ENCODE results near the gene NOC2L.
"Not testable (repeated sequence)": the region's sequence is repeated elsewhere in the genome, so short reads cannot be mapped to it uniquely, and the experiment has no call there.

Gene NOC2L

DNA sequence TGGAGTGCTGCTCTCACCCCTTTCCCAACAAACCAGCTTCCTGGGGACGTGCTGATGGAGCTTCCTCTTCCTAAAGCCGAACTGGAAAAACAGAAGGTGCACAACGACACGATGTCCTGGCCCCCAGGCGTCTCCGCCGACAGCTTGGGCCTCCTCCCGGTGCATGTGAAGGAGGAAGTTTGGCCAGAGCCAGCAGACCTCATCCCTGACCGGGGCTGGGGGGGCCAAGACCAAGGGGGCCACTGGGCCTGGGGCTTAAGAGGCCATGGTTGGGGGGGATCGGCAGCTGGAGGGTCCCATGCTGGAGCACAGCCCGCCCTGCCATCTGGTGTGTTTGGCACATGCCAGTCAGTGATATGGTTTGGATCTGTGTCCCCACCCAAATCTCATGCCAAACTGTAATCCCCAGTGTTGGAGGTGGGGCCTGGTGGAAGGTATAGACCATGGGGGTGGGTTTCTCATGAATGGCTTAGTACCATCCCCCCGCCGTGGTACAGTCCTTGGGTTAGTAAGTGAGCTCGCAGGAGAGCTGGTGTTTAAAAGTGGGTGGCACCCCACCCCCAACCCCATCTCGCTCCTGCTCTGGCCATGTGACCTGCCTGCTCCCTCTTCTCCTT is 34.4 kb upstream of the NOC2L start:
- no peak for DNase-seq

DNA sequence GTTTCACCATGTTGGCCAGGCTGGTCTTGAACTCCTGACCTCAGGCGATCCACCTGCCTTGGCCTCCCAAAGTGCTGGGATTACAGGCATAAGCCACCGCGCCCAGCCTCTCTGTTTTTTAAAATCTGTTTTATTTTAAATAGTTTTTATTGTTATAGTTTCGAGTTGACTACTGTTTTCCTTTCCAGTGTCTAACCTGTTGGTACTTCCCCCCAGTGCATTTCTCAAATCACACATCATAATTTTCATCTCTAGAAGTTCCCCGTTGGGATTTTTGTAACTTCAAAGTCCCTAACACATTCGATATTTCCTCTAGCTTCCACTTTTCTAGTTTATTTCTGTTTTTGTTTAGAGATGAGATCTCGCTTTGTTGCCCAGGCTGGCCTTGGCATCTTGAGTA is 33.3 kb upstream of the NOC2L start:
- no peak for DNase-seq

- DNase-seq, result no peak
These were observed 32.8 kb upstream of the NOC2L start for GRCh38 chr1:991895-992294.

DNA sequence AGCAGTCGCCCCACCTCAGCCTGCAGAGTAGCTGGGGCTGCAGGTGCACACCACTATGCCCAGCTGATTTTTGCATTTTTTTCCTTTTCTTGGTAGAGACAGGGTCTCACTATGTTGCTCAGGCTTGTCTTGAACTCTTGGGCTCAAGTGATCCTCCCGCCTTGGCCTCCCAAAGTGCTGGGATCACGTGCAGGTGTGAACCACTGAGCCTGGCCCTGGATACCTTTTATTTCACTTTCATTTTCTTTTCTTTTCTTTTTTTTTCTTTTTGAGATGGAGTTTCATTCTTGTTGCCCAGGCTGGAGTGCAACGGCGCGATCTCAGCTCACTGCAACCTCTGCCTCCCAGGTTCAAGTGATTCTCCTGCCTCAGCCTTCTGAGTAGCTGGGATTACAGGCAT is 32.2 kb upstream of the NOC2L start:
- DNase-seq, result not testable (repeated sequence)

DNA sequence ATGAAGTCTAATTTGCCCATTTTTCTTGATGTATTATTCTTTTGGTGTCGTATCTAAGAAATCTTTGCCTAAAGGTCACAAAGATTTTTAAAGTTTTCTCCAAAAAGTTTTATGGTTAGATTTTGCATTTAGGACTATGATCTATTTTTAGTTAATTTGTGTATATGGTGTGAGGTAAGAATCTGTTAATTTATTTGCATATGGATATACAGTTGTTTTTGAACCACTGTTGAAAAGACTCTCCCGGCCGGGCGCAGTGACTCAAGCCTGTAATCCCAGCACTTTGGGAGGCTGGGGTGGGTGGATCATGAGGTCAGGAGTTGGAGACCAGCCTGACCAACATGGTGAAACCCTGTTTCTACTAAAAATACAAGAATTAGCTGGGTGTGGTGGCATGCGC is 29.0 kb upstream of the NOC2L start:
- not testable (repeated sequence) for DNase-seq

GRCh38 chr1:985126-985525 is 26.1 kb upstream of the NOC2L start:
- no peak for DNase-seq

GRCh38 chr1:984476-984814 is 25.4 kb upstream of the NOC2L start:
- no peak for DNase-seq

DNA sequence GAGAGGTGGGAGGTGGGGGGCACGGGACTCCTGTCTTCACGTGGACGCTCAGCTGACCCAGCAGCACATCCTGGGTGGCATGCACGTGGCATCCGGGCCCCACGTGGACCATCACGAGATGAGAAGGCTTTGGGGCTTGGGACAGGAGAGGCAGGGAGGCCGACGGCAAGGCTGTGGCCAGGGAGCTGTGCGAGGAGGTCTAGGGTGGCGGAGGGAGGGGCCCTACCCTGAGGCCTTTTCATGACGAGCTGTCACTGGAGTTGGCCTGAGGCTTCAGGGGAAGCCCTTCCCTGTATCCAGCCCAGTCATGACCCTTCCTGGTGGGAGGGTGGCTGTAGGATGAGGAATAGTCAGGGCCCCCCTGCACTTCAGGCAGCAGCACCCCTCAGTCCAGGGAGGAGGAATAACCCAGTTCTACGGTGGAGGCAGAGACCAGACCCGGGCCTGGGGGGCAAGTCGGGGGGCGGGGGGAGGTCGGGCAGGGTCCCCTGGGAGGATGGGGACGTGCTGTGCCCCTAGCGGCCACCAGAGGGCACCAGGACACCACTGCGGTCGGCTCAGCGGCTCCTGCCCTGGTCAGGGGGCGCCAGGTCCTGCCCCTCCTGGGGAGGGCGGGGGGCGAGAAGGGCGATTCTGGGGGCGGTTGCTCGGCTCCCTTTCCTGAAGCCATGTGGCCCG is 24.9 kb upstream of the NOC2L start:
- DNase-seq, result no peak

- DNase-seq, result no peak
These were observed 23.8 kb upstream of the NOC2L start for GRCh38 chr1:982765-983436.

GRCh38 chr1:981955-982558 is 23.0 kb upstream of the NOC2L start, which contains the start of gene PERM1:
Gene PERM1, minus strand, starts transcription at chr1:982093. Its CDS starts 1,064 bp downstream, at chr1:981029.
- DNase-seq, result no peak

DNA sequence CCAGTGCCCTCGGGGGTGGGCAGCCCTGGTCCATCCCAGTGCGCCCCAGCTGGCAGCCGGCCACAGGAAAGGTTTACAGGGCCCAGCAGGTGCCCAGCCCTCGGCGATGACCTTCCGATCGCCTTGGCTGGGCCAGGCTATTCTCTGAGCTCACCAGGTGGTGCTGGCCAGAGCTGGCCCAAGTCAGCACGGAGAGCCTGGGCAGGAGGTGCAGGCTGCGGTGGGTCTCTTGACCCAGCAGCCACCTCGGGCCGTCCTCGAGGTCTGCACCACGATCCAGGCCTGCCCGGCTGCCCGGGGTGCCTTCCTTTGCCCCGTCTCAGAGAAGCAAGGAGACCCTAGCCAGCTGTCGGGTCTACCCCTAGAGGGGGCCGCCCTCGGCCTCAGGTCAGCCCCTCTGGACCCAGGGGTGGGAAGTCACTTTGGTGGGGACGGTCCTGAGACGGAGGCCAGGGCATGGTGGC is 22.5 kb upstream of the NOC2L start:
- DNase-seq, result no peak

DNA sequence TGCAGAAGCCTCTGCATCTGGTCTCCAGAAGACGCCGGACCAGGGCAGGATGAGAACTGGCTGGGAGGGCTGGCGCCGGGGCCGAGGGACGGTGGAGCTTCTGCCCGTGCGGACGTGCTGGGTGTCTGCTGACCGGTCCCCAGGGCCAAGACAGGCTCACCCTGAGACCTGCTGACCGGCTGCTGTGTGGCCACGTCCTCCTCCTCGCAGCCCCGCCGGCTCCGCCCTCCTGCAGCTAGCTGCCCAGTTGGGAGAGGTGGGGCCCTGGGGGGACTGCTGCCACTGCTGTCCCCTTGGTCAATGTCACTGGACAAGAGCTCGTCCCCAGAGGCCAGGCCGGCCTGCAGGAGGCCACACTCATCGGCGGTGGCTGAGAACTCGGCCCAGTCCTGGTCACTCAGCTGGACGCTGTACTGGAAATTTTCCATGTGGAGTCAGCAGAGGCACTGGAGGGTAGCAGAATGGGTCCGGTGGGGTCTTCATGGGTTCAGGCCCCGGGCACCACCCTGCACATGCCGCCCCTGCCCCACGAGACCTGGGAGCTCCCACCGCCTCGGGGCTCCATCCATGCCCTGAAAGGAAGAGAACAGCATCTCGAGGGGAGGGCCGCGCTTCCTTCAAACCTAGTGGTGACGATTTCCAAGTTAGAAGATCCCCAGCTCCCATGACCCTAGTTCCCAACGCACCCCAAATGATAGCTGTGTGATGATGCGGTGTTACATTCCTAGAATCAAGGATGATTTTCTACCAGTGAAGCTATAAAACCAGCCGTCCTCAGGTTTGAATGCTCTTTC is 21.7 kb upstream of the NOC2L start:
- no peak for DNase-seq

DNA sequence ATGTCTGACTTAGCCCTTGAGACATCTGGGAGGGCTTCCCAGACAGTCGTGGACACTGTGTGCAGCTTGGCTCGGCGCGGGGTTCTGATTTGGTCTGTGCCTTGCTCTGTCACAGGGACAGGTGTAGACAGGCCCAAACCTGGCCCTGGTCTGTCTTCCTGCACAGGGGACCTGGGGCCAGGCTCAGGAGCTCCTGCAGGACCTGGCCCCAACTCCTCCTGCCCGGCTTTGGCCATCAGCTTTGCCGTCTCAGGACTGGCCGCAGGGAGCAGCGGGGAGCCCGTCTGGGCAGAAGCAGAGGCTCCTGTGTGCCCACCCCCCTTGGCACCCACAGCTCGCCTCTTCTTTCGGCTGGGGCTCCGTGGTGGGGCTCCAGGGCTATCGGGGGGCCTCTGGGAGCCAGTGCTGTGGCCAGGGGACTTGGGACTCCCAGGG is 21.1 kb upstream of the NOC2L start:
- no peak for DNase-seq

DNA sequence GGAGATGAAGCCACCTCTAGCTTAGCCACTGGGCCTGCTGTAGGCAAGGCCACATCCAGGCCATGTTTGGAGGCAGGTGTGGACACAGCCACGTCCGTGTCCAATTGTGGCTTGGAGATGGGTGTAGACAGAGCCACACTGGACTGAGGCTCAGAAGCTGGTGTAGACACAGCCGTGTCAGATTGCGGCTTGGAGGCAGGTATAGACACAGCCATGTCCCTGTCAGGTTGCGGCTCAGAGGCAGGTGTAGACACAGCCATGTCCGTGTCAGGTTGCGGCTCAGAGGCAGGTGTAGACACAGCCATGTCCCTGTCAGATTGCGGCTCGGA is 20.7 kb upstream of the NOC2L start:
- no peak for DNase-seq

DNA sequence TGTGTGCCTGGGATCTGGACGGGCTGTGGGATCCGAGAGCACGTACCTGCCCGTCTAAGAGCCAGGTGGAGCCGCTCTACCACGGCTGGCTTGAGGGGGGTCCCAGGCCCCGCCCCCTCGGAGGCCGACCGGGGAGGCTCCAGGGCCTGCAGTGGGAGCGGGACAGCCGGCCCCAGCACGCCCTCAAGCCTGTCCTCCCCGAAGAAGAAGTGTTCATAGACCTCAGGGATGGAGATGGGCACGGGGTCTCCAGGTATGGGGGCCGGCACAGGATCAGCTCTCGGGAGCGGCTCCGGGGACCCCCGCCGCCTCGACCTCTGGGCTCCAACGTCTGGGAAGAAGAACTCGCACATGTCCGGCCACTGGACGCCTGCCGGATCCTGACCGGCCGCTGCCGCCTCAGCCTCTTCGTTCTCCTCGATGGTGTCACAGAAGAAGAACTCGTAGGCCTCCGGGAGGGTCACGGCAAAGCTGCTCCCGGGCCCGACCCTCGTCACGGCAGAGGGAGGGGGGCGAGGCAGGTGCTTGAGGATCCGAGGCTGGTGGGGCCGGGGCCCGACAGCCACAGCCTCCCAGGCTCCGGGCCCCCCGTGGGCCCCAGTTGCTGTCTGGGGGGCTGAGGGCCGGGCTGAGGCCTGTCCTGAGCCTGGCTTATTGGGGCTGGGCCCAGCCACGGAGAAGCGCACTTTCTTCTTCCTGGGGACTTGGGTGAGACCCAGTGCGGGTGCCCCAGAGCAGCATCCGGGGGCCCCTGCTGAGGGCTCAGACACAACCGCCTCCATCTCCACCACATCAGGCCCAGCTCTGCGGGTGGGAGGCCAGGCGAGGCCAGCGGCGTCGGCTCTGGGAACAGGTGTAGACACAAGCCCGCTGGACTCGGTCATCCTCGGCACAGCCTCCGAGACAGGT is 20.0 kb upstream of the NOC2L start:
- no peak for DNase-seq

GRCh38 chr1:978069-978834 is 19.2 kb upstream of the NOC2L start:
- DNase-seq, result no peak

- DNase-seq, result not testable (repeated sequence)
These were observed 17.7 kb upstream of the NOC2L start for GRCh38 chr1:976791-977190.

- DNase-seq, result no peak
These were observed 17.0 kb upstream of the NOC2L start for GRCh38 chr1:975896-976683.

DNA sequence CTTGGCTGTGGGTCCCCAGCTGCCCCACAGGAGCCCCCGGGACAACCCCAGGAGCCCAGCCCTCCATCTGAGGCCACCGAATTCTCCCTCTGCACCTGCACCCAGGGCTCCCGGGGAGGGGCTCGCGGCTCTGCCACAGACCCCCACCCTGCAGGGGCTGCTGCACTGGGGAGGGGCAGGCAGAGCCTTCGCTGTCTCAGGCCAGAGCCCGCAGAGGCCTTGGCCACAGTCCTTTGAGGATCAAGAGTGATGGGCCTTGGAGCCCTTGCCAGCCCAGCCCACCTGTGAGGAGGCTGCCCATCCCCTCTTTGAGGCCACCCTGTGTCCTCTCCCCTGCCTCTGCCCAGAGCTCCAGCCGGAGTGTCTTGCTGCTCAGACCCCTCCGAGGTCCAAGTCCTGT is 16.3 kb upstream of the NOC2L start:
- DNase-seq, result no peak

DNA sequence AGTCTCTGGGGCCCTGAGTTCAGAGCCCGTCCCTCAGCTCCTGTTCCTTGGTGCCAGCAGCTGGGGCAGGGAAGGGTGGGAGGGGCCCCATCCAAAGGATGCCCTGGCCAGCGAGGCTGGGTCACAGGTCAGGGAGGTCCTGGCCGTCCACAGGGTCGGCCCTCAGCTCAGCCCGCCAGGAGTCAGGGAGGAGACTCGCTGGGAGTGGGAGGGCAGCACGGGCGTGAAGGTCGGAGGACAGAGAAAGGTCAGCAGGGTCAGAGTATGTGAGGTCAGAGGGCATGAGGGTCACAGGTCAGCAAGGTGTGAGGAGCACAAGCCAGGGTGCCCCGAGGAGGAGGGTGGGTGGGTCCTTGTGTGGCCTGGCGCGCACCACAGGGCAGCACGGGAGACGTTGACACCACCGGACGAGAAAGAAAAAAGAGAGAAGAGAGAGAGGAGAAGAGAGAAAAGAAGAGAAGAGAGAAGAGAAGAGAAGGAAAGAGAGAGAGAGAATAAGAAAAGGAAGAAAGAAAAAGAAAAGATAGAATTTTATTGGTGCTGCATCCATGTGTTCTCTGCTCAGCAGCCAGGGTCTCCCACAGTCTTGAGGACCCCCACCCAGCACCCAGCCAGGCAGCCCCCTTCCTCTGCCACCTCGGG is 15.8 kb upstream of the NOC2L start:
- no peak for DNase-seq

Measured in NCI-H2081 treated with DMSO at 0.1 percent for 48 hours (cell line).